GM18873 (cell line): ENCODE data around the gene EIF4G3.
"Not testable (repeated sequence)": the region's sequence is repeated elsewhere in the genome, so short reads cannot be mapped to it uniquely, and the experiment has no call there.

Experiments
- ATAC-seq: cut with Tn5 transposase; IDR thresholded peaks from one replicate; pipeline ENCODE4 v1.9.1; 2021; ENCODE audit warnings: mild to moderate bottlenecking, moderate library complexity, moderate number of reproducible peaks; ENCODE audit not compliant: unreplicated experiment, low FRiP score

EIF4G3 gene

GRCh38 chr1:21157868-21158267 is 18.8 kb downstream of the EIF4G3 start:
- ATAC-seq, result no peak

- ATAC-seq, result no peak
Observed at GRCh38 chr1:21157054-21157453, 19.6 kb downstream of the EIF4G3 start.

GRCh38 chr1:21156019-21156418 is 20.7 kb downstream of the EIF4G3 start:
- ATAC-seq, result no peak

- no peak for ATAC-seq
Observed at GRCh38 chr1:21154717-21155116, 22.0 kb downstream of the EIF4G3 start.

- no peak for ATAC-seq
Observed at GRCh38 chr1:21153388-21153787, 23.3 kb downstream of the EIF4G3 start.

GRCh38 chr1:21152423-21153100 is 24.1 kb downstream of the EIF4G3 start:
- ATAC-seq, result no peak

GRCh38 chr1:21149855-21150432 is 26.8 kb downstream of the EIF4G3 start:
- ATAC-seq, result no peak

- ATAC-seq, result no peak
Observed at GRCh38 chr1:21149430-21149854, 27.3 kb downstream of the EIF4G3 start.

- ATAC-seq, result no peak
Observed at GRCh38 chr1:21143752-21144151, 32.9 kb downstream of the EIF4G3 start.

- ATAC-seq, result no peak
Observed at GRCh38 chr1:21143138-21143537, 33.6 kb downstream of the EIF4G3 start.

- ATAC-seq, result no peak
Observed at GRCh38 chr1:21141030-21141429, 35.7 kb downstream of the EIF4G3 start.

GRCh38 chr1:21139601-21140000 is 37.1 kb downstream of the EIF4G3 start:
- ATAC-seq, result no peak

- ATAC-seq, result not testable (repeated sequence)
Observed at GRCh38 chr1:21136344-21136743, 40.4 kb downstream of the EIF4G3 start.

GRCh38 chr1:21131200-21131599 is 45.5 kb downstream of the EIF4G3 start:
- no peak for ATAC-seq

- no peak for ATAC-seq
Observed at GRCh38 chr1:21129407-21129806, 47.3 kb downstream of the EIF4G3 start.

GRCh38 chr1:21126324-21126723 is 50.4 kb downstream of the EIF4G3 start:
- ATAC-seq, result no peak

- ATAC-seq, result no peak
Observed at GRCh38 chr1:21124846-21125245, 51.9 kb downstream of the EIF4G3 start.

- ATAC-seq, result no peak
Observed at GRCh38 chr1:21123287-21123948, 53.3 kb downstream of the EIF4G3 start.

- no peak for ATAC-seq
Observed at GRCh38 chr1:21121764-21122471, 54.8 kb downstream of the EIF4G3 start.

- no peak for ATAC-seq
Observed at GRCh38 chr1:21118167-21118566, 58.5 kb downstream of the EIF4G3 start.

GRCh38 chr1:21117597-21118001 is 59.1 kb downstream of the EIF4G3 start:
- ATAC-seq, result no peak
